NCI-H1105 (cell line): ENCODE results near the gene CNTN2.

ENCODE experiments used
- DNase-seq: peaks from one replicate; lab custom pipeline; 2025; lab: John Stamatoyannopoulos, UW

CNTN2 gene

GRCh38 chr1:205127646-205128045 is 84.6 kb downstream of the CNTN2 start:
- no peak for DNase-seq
